Stimulated activated CD4-positive, alpha-beta T cell treated with anti-CD3 and anti-CD28 coated beads, TNF-alpha, amount 100 ng/mL, for 24 hours (primary cell): ENCODE measurements around the gene CHCHD4.
A peak's percentile ranks its signal among the peaks of the same experiment; 100 is the strongest.

Experiments used
- DNase-seq, 3 experiments: peaks; one replicate each; pipeline ENCODE4 v3.0.0-alpha.2; 2020; ENCODE audit warnings: low read depth in 3 of 3

The CHCHD4 gene

GRCh38 chr3:14150078-14150477 is 25.4 kb upstream of the CHCHD4 start:
- no peak for DNase-seq

DNA sequence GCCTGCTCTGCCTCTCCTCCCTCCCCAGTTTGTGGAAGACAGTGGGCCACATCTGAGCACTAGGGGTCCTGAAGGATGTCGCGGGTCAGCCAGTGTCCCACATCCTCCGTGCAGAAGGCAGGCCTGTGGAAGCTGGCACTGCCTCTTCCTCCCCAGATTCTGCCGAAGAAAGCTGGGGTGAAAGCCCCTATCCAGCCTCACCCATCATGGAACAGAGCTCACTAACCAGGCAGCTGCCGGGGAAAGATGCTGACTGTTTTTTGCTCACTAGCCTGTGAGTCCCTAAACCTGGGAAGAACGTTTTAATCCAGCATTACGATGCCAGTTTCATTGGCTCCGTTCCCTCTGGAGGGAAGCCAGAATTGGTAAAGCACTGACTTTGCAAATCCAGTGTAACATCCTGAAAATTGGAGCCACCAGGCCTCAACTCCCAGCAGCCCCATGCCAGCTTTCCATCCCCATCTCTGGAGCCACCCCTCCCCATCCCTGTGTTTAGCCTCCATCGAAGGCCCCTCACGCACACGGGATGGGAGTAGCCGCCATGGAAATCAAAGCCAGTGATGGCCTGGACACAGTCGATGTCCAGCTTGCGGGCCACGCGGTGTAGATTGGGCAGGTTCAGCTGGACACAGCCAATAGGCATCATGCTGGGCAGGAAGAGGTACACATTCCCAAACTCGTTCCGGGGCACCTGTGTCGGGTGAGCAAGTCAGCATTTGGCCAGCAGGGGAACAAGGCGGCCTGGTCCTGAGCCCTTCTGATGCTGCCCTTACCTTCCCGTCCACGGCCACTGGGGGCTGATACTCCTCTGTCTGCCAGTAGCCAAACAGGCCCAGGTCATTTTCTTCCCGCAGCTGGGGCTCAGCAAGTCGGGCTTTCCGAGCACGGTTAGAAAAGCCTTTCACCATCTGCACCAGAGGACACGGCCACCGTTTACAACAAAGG is 23.6 kb upstream of the CHCHD4 start:
- no peak for DNase-seq

GRCh38 chr3:14147617-14148016 is 22.9 kb upstream of the CHCHD4 start:
- no peak for DNase-seq

- DNase-seq: no peak
These were observed 22.4 kb upstream of the CHCHD4 start for GRCh38 chr3:14147066-14147435.

- DNase-seq: no peak
These were observed 21.9 kb upstream of the CHCHD4 start for GRCh38 chr3:14146381-14147065.

- DNase-seq: no peak
These were observed 21.2 kb upstream of the CHCHD4 start for GRCh38 chr3:14145670-14146380.

- DNase-seq: no peak
These were observed 20.6 kb upstream of the CHCHD4 start for GRCh38 chr3:14145236-14145635.

DNA sequence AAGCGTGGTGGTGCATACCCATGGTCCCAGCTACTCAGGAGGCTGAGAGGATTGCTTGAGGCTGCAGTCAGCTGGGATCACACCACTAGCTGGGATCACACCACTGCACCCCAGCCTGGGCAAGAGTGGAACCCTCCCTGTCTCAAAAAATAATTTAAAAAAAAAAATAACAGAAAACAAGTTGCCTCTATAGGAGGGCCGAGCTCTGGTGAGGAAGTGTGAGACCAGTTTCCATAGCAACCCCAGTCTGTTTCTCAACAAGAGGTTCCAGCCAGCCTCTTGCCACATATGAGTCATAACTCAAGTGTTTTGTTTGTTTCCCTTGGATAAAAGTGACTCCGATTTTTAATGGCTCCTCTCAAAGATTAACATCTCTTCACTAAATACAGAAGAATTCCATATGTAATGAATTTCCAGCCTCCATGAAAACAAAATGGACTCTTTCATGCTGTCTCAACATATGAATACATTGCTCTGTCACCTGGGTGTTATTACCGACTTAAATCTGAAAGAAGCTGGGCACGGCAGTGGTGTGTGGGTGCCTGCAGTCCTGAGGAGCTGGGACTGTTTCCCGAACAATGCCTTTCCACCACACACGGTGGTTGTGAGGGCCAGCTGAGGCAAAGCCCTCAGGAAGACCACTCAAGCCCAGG is 19.9 kb upstream of the CHCHD4 start:
- peak; percentile 13 to 47 (median 27) for DNase-seq

DNA sequence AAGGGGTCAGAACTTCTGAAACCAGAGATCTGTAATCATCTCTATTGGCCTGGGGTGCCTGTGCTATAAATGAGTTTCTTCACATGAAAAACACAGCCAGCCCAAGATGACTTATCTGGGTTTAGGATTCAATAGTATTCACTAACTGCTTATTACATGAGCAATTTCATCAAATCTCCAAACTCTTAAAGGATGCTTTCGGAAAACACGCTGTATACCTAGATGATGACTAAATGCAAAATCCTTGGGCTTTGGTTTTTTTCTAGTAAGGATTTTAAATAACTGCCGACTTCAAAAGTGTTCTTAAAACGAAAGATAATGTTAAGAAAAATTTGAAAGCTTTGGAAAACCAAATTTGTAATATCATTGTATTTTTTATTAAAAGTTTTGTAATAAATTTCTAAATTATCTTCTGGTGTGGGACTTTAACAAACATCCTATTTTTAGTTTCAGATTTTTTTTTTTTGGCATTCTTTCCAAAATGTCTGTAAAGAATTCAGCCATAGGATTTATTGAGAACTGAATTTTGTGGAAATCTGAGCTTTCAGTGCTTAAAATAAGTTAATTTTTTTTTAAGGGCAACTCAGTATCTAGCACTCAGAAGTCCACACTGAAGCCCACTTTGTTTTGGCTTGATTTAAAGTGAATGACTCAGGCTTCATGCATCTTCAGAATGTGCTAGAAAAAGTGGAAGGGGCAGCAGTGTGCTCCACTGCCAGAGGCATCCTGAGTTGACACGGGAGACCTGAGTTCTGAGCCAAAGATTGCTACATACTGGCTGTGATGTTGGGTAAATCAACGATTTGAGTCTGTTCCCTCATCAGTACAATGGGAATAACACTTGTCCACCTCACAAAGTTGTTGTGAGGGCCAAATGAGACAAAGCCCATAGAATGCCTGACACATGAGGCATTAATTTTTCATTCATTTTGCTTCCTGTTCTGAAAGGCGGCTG is 18.9 kb upstream of the CHCHD4 start:
- no peak for DNase-seq

DNA sequence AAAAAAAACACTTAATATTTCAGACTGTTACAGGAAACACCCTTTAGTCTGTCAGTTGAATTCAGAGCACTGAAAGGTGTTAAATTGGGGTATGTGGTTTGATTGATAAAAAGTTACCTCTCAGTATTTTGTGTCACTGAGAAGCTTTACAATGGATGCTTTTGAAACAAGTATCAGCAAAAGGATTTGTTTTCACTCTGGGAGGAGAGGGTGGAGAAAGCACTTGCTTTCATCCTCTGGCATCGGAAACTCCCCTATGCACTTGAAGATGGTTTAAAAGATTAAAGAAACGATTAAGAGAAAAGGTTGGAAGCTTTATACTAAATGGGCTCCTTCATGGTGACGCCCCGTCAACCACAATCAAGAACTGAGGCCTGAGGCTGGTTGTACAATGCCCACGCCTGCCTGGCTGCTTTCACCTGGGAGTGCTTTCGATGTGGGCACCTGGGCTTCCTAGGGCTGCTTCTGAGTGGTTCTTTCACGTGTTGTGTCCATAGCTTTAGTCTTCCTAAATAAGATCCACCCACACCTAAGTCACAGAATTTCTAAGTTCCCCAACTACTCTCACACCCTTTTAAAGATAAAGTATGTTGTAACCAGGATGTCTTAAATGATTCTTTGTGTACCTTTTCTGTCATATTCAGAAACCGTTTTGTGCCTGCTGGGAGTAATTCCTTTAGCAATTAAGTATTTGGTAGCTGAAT is 18.0 kb upstream of the CHCHD4 start:
- DNase-seq: peak in 1 of 3 experiments; percentile 34

DNA sequence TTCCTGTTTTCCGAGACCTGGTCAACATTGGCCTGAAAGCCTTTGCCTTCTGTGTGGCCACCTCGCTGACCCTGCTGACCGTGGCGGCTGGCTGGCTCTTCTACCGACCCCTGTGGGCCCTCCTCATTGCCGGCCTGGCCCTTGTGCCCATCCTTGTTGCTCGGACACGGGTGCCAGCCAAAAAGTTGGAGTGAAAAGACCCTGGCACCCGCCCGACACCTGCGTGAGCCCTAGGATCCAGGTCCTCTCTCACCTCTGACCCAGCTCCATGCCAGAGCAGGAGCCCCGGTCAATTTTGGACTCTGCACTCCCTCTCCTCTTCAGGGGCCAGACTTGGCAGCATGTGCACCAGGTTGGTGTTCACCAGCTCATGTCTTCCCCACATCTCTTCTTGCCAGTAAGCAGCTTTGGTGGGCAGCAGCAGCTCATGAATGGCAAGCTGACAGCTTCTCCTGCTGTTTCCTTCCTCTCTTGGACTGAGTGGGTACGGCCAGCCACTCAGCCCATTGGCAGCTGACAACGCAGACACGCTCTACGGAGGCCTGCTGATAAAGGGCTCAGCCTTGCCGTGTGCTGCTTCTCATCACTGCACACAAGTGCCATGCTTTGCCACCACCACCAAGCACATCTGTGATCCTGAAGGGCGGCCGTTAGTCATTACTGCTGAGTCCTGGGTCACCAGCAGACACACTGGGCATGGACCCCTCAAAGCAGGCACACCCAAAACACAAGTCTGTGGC is 17.1 kb upstream of the CHCHD4 start:
- DNase-seq: no peak

- DNase-seq: no peak
These were observed 16.5 kb upstream of the CHCHD4 start for GRCh38 chr3:14141144-14141543.

DNA sequence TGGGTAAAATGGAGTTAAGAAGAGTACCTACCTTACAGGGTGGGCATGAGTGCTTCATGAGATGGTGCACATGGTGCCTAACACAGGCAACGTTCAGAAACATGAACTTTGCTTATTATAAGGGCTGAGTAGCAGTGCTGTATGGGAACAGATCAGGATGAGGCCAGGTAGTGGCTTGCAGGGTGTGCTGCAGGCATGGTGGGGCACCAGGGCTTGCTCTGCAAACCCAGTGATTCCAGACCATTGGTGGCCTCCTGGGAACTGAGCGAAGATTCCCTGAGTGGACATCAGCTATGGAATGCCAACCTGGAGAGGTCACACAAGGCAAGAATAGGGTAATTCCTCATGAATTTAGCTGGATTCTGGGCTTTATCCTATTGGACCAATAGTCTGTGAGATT is 16.0 kb upstream of the CHCHD4 start:
- no peak for DNase-seq

DNA sequence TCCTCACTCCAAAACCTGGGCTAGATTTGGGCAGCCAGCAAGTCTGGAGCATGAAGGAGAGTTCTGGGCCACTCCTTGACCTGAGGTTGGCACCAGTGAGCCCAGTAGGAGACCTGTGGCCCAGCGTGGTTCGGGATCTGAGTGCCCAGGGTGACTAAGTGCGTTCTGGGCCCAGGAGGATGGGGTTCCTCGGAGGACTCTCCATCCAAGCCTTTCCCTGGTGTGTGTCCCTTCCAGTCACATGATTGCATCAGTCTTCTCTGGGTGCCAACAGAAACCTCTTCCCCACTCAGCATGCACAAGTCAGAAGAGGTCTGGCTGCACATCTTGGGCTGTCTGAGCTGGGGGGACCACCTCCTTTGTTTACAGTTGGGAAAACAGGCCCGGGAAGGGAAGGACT is 15.1 kb upstream of the CHCHD4 start:
- DNase-seq: no peak

GRCh38 chr3:14138878-14139655 is 14.4 kb upstream of the CHCHD4 start:
- no peak for DNase-seq

DNA sequence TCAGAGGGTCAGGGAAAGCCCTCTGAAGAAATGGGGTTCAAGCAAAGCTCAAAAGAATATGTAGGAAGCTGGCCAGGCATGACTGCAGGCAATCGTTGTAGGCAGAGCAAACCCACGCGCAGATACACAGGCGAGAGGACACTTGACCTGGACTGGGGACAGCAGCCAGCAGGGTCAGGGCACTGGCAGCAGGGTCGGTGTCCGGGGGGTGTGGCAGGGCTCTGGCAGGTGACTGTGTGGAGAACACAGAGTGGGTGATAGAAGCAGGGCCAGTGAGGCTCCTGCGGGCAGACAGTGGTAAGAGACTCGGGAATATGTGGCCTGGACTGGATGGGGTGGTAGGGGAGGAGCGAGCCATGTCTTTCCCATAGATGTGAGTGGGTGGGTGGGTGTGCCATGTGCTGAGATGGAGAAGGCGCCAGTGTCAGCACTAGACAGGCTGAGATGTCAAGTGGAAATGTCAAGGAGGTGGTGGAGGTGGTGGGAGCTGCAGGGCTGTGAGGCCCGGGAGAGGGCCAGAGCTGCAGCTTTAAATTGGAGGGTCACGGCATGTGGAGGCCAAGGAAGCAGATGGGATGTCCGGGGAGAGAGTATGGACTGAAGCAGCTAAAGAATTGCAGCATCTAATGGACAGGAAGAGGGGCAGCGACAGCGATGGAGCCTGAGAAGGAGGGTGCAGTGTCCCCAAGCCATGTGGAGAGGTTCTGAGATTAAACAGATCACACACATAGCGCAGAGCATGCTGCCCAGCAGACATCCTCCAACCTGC is 13.6 kb upstream of the CHCHD4 start:
- no peak for DNase-seq

DNA sequence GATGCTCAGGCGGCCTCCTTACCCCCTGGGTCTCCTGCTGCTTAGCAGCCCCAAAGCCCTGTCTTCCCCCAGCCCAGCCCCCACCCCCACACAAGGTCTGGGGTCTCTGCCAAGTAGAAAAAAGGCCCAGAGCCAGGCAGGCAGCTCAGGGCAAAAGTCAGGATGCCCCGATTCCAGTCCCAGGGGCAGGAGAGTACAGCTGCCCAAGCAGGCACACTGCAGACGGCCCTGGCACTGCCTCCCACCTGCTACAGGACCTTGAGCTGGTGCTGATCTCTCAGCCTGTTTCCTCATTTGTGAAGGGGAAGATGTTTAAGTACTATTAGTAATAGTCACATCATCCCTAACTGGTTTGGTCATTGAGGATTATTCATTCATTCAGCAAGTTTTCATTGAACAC is 12.8 kb upstream of the CHCHD4 start:
- no peak for DNase-seq

DNA sequence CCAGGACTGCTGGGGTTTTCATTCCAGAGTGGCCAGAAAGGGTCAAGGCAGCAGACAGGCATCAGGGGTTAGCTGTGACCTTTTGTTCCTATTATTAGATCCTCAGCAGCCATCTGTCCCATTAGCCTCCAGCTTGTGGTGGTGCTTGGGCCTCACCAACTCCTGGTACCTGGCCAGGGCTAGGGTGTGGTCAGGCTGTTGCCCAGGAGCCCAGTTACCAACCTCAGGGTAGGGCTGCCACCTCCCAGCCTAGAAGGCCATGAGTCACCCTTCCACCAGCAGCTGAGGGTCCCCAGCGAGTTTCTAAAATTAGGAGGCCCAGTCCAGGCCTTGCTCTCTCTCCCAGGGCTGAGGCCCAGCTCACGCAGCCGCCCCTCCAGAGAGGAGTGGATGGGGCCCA is 12.3 kb upstream of the CHCHD4 start:
- no peak for DNase-seq
